GM19468 (cell line): ENCODE measurements around the gene ELP1.
A peak's percentile ranks its signal among the peaks of the same experiment; 100 is the strongest.
"Not testable (repeated sequence)": the region's sequence is repeated elsewhere in the genome, so short reads cannot be mapped to it uniquely, and the experiment has no call there.

Experiments used
- ATAC-seq: cut with Tn5 transposase; IDR thresholded peaks from one replicate; pipeline ENCODE4 v1.9.1; 2021; ENCODE audit warnings: mild to moderate bottlenecking, moderate library complexity, moderate number of reproducible peaks; ENCODE audit not compliant: unreplicated experiment; ENCODE audit errors: extremely low read depth

ELP1 gene, protein sequence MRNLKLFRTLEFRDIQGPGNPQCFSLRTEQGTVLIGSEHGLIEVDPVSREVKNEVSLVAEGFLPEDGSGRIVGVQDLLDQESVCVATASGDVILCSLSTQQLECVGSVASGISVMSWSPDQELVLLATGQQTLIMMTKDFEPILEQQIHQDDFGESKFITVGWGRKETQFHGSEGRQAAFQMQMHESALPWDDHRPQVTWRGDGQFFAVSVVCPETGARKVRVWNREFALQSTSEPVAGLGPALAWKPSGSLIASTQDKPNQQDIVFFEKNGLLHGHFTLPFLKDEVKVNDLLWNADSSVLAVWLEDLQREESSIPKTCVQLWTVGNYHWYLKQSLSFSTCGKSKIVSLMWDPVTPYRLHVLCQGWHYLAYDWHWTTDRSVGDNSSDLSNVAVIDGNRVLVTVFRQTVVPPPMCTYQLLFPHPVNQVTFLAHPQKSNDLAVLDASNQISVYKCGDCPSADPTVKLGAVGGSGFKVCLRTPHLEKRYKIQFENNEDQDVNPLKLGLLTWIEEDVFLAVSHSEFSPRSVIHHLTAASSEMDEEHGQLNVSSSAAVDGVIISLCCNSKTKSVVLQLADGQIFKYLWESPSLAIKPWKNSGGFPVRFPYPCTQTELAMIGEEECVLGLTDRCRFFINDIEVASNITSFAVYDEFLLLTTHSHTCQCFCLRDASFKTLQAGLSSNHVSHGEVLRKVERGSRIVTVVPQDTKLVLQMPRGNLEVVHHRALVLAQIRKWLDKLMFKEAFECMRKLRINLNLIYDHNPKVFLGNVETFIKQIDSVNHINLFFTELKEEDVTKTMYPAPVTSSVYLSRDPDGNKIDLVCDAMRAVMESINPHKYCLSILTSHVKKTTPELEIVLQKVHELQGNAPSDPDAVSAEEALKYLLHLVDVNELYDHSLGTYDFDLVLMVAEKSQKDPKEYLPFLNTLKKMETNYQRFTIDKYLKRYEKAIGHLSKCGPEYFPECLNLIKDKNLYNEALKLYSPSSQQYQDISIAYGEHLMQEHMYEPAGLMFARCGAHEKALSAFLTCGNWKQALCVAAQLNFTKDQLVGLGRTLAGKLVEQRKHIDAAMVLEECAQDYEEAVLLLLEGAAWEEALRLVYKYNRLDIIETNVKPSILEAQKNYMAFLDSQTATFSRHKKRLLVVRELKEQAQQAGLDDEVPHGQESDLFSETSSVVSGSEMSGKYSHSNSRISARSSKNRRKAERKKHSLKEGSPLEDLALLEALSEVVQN (N-terminal part only)

DNA sequence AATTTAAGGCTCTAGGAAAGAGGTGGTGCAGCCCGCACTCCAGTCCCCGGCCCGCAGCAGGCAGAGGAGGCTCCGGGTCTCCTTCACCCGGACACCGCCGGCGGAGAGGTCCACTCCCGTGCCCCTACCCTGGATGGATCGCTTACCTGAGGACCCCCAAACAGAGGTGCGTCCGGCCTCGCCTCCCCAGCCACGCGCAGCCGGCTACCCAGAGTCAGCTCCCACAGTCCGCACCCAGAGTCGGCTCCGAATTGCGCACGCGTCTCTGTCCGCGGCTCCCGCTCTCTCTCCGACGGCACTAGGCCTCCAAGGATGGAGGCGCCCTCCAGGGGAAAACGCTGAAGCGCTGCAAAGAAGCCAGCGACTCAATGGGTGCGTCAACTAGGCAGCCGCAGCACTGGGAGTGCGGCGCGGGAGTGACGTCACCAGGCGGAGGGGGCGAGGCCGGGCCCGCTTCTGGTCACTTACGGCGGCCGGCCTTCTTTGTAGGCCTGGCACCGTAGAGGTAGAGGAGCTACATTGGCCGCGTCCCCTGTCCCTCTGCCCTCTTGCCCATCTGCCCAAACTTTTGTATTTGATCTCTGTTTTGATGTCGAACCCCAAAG, at the start of gene ELP1:
Gene ELP1 (minus strand): TSS at position 407 of the 605 bp plus-strand sequence. CDS start 2,978 bp downstream, outside the sequence.
- ATAC-seq: peak; percentile 93

DNA sequence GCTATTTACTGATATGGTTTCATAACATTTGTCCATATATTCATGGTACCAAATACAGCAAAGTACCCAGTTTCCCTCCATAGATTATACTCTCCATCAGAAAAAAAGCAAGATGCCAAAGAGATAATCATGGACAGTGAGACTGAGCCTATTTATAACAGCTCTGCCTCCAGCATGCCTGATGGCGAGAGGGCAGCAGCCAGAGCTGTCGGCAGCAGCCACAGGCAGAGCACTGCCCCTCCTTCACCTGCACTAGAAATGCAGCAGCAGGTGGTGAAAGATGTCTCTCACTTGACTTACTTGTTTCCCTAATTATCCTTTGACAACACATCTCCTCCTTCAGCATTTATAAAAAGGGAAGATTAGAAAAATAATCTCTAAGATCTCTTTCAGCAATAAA, 47.0 kb upstream of the ELP1 start:
- no peak for ATAC-seq

DNA sequence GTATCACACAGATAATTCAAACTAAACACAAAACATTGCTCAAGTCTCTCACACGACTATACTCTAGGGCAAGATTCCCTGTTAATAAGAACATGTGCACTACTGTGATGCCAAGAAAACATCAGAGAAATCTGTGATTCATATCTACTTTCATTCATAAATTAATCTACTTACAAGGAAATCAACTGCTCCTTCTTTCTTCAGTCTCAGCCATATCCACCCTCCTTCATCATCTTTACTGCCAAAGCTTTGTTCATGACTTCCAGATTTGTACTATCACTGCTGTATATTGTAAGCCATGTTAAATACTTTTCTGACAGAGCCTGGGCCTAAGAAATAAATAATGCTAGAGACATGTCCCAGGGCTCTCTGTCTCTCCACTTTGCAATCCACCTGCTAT, 44.3 kb upstream of the ELP1 start:
- ATAC-seq: no peak

DNA sequence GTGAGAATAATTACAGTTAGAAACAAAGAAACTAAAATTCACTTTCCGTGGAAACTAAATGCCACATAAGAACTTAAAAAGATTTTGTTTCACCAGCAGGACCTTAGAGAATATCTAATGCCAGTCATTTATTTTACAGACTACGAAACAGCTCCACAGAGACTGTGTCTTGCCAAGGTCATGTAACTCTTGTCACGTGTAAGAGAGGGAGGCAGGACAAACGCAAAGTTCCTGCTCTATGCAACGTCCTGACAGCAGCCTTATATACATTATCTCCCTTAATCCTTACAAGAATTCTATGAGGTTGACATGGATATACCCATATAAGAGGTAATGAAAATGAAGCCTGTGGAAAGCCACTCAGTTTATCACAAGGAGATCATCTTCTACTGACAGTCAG, 40.0 kb upstream of the ELP1 start:
- no peak for ATAC-seq

DNA sequence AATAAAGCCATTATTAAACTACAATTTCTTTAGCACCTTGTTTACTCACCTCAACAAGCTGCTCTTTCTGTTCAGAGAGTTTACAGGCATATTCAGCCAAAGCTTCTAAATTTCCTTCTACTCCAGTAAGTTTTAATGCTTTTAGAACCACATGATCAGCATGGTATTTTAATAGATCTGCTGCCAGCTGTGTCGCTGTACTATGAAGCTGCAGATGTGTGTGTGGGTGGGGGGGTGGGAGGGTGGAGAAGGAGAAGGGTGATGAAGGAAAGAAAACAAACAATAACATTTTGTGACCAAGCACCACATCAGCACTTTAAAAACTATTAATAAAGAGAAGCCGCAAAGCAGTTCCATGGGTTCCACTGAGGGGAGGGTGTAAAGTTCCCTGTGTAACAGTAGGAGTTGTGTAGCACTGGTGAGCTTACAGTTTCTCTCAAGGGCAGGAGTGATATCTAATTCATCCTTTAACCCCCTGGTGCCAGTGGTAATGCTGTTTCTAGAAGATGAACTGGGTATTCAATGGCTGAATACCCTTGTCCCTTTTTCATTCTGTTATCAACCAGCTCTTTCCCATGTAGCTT, 38.8 kb upstream of the ELP1 start:
- ATAC-seq: no peak

DNA sequence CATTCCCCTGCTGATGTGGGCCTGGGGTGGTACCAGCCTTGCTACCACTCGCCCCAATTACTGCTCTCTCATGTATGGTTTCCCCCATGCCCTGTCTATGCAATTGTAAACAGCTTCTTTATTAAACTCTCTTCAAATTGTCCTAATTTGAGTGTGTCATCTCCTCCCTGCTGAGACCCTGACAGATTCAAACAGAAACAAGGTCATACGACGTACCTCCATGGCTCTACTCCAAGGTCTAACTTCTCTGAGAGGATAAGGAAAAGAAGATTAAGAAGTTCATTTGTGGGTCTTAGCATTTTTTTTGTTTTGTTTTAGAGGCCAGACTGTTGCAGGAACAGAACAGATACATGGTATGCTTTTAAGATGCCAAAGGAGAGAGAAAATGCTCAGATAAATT, 38.3 kb upstream of the ELP1 start:
- no peak for ATAC-seq

DNA sequence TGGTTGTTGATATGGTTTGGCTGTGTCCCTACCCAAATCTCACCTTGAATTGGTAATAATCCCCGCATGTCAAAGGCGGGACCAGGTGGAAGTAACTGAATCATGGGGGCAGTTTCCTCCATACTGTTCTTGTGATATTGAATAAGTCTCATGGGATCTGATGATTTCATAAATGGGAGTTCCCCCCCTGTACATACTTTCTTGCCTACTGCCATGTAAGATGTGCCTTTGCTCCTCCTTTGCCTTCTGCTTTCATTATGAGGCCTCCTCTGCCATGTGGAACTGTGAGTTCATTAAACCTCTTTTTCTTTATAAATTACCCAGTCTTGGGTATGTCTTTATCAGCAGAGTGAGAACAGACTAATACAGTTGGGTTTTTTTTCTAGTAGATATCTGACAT, 37.5 kb upstream of the ELP1 start:
- ATAC-seq: not testable (repeated sequence)

DNA sequence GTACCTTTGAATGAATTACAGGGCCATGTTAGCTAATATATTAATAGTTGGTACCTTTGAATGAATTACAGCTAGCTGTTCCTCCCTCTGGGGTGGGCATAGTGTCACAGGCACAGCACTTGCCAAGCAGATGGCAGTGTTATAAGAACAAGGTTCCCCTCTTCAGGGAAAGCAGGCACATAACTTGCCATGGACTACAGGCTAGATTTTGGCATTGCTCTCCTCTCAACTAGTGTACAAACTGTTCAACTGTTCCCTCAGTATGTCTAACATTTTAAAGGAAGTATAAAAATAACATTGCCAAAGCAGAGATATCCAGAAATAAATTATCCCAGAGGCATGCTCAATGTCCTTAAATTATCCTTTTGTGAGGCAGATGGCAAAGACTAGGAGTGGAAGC, 34.0 kb upstream of the ELP1 start:
- no peak for ATAC-seq

DNA sequence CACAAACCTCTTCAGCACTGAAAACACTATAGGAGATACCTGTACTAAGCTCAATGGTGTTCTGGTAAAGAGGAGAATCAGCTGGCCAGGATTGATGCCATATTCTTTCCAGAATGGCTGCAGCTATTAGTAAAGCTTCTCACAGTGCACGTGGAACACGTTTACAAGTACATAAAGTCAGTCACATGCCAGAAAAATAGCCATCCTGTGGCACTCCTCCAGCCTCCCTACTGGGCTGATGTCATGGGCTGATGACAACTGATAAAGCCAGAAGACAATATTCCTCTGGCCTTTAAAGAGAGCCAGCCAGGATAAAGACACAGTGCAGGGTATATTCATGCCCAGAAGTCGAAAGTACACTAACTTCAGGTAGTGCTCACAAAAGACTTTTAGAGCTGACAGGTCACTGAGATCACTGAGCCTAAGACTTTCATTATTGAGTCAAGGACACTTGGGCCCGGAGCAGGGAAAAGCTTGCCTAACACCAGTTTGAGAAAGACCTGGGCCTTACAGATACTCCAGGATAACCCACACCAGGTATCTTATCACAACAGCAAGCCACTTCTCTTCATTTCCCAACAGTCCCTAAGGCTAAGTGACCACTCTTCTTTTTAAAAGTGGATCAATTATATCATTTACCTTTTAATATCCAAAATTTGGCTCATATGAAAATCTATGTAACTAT, 29.7 kb upstream of the ELP1 start:
- ATAC-seq: no peak

DNA sequence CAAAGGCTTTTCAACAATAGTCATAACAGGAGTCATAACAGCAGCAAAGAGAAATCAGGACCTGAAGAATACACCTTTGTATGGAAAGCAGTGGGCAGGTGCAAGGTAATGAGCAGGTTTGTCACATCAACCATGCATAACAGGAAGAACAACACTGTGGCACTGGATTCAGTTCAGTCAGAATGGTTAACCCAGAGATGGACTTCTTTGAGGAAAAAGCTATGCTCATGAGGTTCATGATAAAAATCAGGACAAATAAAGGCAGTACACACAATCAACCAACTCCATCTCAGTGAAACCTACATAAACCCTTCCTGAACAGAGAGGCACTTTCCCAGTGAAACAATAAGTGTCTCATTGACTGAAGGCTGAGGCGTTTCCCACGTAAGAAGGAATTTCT, 27.2 kb upstream of the ELP1 start:
- no peak for ATAC-seq

DNA sequence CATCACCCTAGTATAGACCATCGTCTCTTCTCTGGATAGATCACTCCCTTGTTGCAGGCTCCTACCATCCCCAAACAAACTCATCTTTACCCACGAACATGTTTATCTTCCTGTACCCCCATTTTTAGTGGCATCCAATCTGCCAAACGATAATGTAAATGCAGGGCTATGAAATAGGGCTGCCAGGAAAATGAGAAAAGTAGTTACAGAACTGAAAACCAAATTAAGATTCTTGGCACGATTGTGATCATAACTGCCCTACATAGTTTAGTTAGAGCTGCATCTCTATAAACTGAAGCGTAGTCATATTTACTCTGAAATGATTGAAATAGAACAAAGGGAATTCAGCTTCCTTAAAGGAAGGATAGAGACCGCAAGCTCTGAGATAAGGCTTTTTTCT, 26.4 kb upstream of the ELP1 start:
- no peak for ATAC-seq

DNA sequence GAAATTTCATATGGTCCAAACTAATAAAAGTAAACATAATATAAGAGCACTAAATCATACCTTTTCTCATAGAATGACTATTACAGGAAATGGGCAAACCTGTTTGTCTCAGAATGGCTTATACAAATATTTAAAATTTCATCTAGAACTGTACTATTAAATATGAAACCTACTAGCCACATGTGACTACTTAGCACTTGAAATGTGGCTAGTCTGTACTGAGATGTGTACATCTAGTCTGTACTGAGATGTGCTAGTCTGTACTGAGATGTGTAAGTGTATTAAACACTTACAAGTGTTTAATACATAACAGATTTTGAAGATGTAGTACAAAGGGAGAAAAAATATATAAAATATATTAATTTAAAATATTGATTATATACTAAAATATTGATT, 22.7 kb upstream of the ELP1 start:
- ATAC-seq: no peak

DNA sequence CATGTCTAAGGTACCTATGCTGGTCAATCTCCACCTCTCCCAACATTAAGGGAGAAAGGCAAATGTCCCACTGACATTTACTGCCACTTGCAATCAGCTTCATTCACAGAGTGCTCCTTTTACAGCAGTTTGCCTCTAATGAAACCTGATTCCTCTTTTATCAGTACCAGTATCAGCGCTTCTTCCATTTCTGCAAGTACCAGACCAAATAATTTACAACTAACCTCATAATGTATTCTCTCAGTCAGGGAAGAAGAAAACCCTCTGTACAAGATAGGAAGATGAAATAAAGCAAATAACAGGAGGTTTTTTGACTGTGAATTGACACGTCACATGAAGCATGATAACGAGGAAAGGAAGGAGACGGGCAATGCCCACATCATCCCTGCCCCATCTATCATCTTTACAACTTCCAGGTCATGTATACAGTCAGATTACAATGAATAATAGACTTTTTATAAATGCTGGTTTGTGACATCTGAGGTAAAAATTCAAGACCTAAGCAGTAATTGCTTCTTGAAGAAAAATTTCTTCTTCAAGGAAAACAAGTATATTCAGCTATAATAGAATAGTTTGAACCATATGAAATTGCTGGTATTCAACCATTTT, 22.2 kb upstream of the ELP1 start:
- no peak for ATAC-seq

DNA sequence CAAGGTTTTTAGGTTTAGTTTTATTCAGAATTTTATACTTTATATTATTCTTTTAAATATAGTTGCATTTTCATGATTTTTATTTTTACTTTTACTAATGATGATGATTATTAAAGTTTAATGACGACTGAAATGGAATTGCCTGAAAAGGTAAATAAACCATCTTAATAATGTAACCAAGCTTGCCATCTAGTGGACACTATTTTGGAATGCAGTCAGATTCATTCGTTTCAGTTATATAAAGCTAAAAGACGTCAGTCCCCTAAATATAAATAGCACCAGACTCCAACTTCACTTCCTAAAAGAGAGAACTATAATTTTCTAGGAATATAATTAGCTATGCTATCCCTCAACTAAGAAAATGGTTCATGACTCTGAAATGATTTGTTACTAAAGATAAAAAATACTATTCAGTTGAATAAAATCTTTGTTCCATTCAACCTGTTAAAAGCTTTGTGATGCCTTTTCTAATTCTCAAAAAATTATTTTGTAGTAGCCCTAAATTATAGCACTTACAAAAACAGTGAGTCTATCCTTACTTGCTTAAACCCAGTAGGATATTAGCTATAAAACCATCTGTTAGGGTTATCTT, 20.2 kb upstream of the ELP1 start:
- ATAC-seq: no peak

DNA sequence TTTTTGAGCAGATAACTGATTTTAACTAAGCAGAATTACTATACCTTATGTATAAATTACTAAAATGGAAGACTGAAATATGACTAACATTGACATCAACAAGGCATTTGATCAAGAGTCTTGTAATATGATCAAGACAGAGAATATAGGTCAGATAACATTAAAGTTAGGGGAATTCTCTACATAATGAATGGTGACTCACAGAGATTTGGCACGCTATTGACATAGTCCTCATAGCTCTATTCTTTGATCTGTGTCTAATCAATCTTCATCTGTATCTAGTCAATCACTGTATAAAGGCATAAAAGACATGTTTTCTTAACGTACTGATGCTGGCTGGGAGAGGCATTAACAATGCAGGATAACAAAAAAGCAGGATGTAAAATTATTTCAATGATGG, 17.7 kb upstream of the ELP1 start:
- no peak for ATAC-seq

DNA sequence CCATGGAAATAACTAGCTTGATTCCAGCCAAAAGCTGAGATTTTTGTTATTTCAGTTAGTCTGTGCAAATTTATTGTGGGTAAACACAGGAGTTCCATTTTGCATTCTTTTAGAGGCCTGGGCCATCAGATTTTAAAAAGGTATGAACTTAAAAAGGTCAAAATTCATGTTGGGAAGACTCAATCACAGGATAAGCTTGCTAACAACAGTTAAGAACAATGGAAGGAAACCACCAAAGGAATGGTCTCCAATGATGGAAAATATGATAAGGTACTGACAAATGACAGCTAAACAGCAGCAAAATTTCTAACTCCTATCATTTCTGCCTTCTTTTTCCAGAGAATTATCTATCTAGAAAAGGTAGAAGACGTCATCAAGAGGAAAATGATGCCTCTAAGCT, 16.2 kb upstream of the ELP1 start:
- no peak for ATAC-seq

DNA sequence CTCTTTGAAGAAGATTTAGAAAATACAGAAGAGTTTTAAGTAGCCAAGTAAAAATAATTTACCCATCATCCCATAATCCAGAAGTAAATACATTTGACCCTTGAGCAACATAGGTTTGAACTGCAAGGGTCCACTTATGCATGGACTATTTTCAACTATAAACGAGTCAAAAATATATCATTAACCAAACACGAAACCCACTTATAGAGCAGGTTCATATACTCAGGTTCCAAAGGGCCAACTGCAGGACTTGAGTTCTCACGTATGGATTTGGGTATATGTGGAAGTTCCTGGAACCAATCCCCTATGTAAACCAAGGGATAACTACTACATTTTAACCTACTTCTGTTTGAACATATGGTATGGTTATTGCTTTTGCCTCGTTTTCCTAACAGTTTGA, 6.1 kb upstream of the ELP1 start:
- ATAC-seq: no peak

DNA sequence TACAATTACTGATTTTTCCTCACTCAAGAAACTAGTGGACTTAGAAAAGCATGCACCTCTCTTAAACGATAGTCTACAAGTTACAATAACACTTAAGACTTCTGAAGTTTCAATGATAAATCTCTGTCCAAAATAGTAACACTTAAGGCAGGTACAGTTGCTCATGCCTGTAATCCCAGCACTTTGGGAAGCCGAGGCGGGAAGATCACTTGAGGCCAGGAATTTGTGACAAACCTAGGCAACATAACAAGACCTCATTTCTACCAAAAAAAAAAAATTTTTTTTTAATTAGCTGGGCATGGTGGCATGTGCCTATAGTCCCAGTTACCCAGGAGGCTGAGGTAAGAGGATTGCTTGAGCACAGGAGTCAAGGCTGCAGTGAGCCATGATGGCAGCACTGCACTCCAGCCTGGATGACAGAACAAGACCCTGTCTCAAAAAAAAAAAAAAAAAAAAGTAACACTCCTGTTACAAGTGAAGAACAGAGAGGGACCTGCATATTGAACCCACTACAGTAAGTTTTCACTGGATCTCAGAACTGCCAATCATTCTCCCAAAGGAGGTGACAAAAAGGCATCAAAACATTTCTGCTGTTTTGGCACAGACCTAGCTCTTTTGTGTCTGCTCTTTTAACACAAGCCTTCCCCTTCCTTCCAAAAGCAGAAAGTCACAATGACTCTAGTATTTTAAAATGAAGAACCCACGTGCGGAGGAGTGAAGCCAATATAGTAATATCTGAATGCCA, 3.8 kb upstream of the ELP1 start:
- ATAC-seq: no peak
